ENCODE measurements around the gene PPTC7.

Gene PPTC7

GRCh38 chr12:110505332-110505731 lies 77.8 kb downstream of the PPTC7 start:
- no peak overlapping the region for H3K9ac ChIP-seq (ENCODE audit: low read length)
- no peak overlapping the region for H2AFZ ChIP-seq (ENCODE audit: low read length)
- H3K4me1 ChIP-seq (ENCODE audit: insufficient read depth, low read length, severe bottlenecking): peaks cover 12% of the 10 kb centered on the region
- no peak overlapping the region for H3K27ac ChIP-seq (ENCODE audit: low read depth, low read length, poor library complexity, severe bottlenecking)
- no peak overlapping the region for H3K4me2 ChIP-seq (ENCODE audit: low read length)
- no peak for TF ChIP-seq CTCF (IDR thresholded peaks at IDR 0.05; ENCODE audit: low read length)
- TF ChIP-seq EZH2 (IDR thresholded peaks at IDR 0.05; ENCODE audit: borderline replicate concordance, low read length): no peak
- H3K9me2 ChIP-seq (ENCODE audit: low read depth, low read length): no peaks in the 10 kb centered on the region
- H3K9me3 ChIP-seq (ENCODE audit: low read length): no peaks in the 10 kb centered on the region
- H4K20me1 ChIP-seq (ENCODE audit: insufficient read depth, low read length): no peaks in the 10 kb centered on the region
- no peaks in the 10 kb centered on the region for H3K27me3 ChIP-seq (ENCODE audit: insufficient read depth, low read length)
- H3K4me3 ChIP-seq (ENCODE audit: low read depth, low read length, poor library complexity, severe bottlenecking): no peak overlapping the region
- H3F3A ChIP-seq (ENCODE audit: insufficient read depth, low read length): no peaks in the 10 kb centered on the region
- H3K36me3 ChIP-seq (ENCODE audit: insufficient read depth, low read length): no peaks in the 10 kb centered on the region
- H3K79me2 ChIP-seq (ENCODE audit: insufficient read depth, low read length): peaks cover 13% of the 10 kb centered on the region

- no peaks in the 10 kb centered on the region for H3K9me3 ChIP-seq (ENCODE audit: low read length)
- peaks cover 32% of the 10 kb centered on the region for H3K79me2 ChIP-seq (ENCODE audit: insufficient read depth, low read length)
- H3K4me2 ChIP-seq (ENCODE audit: low read length): no peak overlapping the region
- no peaks in the 10 kb centered on the region for H3F3A ChIP-seq (ENCODE audit: insufficient read depth, low read length)
- H3K9ac ChIP-seq (ENCODE audit: low read length): no peak overlapping the region
- H3K27ac ChIP-seq (ENCODE audit: low read depth, low read length, poor library complexity, severe bottlenecking): no peak overlapping the region
- H3K4me1 ChIP-seq (ENCODE audit: insufficient read depth, low read length, severe bottlenecking): peaks cover 27% of the 10 kb centered on the region
- TF ChIP-seq EZH2 (IDR thresholded peaks at IDR 0.05; ENCODE audit: borderline replicate concordance, low read length): no peak
- no peak for TF ChIP-seq CTCF (IDR thresholded peaks at IDR 0.05; ENCODE audit: low read length)
- H3K4me3 ChIP-seq (ENCODE audit: low read depth, low read length, poor library complexity, severe bottlenecking): no peak overlapping the region
- peaks cover 6% of the 10 kb centered on the region; the same call in 1 of the 2 replicates for H3K36me3 ChIP-seq (ENCODE audit: insufficient read depth, low read length)
- no peaks in the 10 kb centered on the region for H4K20me1 ChIP-seq (ENCODE audit: insufficient read depth, low read length)
- H3K9me2 ChIP-seq (ENCODE audit: low read depth, low read length): no peaks in the 10 kb centered on the region
- H2AFZ ChIP-seq (ENCODE audit: low read length): no peak overlapping the region
- no peaks in the 10 kb centered on the region for H3K27me3 ChIP-seq (ENCODE audit: insufficient read depth, low read length)
Measured at GRCh38 chr12:110503432-110503831, 79.7 kb downstream of the PPTC7 start.

- peak within 1 kb of the TSS; percentile 86 for H3K4me2 ChIP-seq (ENCODE audit: low read length)
- no peaks in the 10 kb centered on the region for H3K27me3 ChIP-seq (ENCODE audit: insufficient read depth, low read length)
- H3K36me3 ChIP-seq (ENCODE audit: insufficient read depth, low read length): peaks cover 6% of the 10 kb centered on the region; the same call in 1 of the 2 replicates
- peaks cover 27% of the 10 kb centered on the region for H3K4me1 ChIP-seq (ENCODE audit: insufficient read depth, low read length, severe bottlenecking)
- no peaks in the 10 kb centered on the region for H3F3A ChIP-seq (ENCODE audit: insufficient read depth, low read length)
- H3K4me3 ChIP-seq (ENCODE audit: low read depth, low read length, poor library complexity, severe bottlenecking): peak within 1 kb of the TSS; percentile 100
- TF ChIP-seq EZH2 (IDR thresholded peaks at IDR 0.05; ENCODE audit: borderline replicate concordance, low read length) (no peak), CTCF (IDR thresholded peaks at IDR 0.05; ENCODE audit: low read length) (no peak)
- H3K9ac ChIP-seq (ENCODE audit: low read length): peak within 1 kb of the TSS; percentile 99
- peak within 1 kb of the TSS; percentile 51 for H2AFZ ChIP-seq (ENCODE audit: low read length)
- peaks cover 36% of the 10 kb centered on the region for H3K79me2 ChIP-seq (ENCODE audit: insufficient read depth, low read length)
- no peaks in the 10 kb centered on the region for H3K9me3 ChIP-seq (ENCODE audit: low read length)
- peak within 1 kb of the TSS; percentile 72 for H3K27ac ChIP-seq (ENCODE audit: low read depth, low read length, poor library complexity, severe bottlenecking)
- no peaks in the 10 kb centered on the region for H3K9me2 ChIP-seq (ENCODE audit: low read depth, low read length)
- no peaks in the 10 kb centered on the region for H4K20me1 ChIP-seq (ENCODE audit: insufficient read depth, low read length)
Measured at GRCh38 chr12:110501752-110502738, 81.1 kb downstream of the PPTC7 start, which contains the start of the genes RAD9B and VPS29. Gene RAD9B (plus strand): TSS chr12:110502331. CDS start chr12:110502338, 7 bp downstream. Gene VPS29 (minus strand): TSS chr12:110502111. CDS start chr12:110502051, 60 bp downstream.
